GM18502 (cell line): ENCODE measurements around the gene MYO1C.
"Not testable (repeated sequence)": the region's sequence is repeated elsewhere in the genome, so short reads cannot be mapped to it uniquely, and the experiment has no call there.

ENCODE experiments used
- ATAC-seq: cut with Tn5 transposase; IDR thresholded peaks from one replicate; pipeline ENCODE4 v1.9.1; 2021; ENCODE audit warnings: mild to moderate bottlenecking; ENCODE audit not compliant: unreplicated experiment, poor library complexity

The MYO1C gene

GRCh38 chr17:1442187-1442586 is 50.3 kb downstream of the MYO1C start:
- ATAC-seq = no peak

- no peak for ATAC-seq
These were observed 51.6 kb downstream of the MYO1C start for GRCh38 chr17:1440921-1441320.

- no peak for ATAC-seq
These were observed 53.8 kb downstream of the MYO1C start for GRCh38 chr17:1438593-1439083.

- ATAC-seq = no peak
These were observed 57.2 kb downstream of the MYO1C start for GRCh38 chr17:1435326-1435725.

GRCh38 chr17:1434150-1434549 is 58.3 kb downstream of the MYO1C start:
- no peak for ATAC-seq

GRCh38 chr17:1431631-1432104 is 60.8 kb downstream of the MYO1C start:
- ATAC-seq = no peak

- no peak for ATAC-seq
These were observed 68.9 kb downstream of the MYO1C start for GRCh38 chr17:1423456-1424135.

- ATAC-seq = no peak
These were observed 69.6 kb downstream of the MYO1C start for GRCh38 chr17:1422885-1423284.

- ATAC-seq = no peak
These were observed 71.0 kb downstream of the MYO1C start for GRCh38 chr17:1421470-1421869.

- no peak for ATAC-seq
These were observed 71.5 kb downstream of the MYO1C start for GRCh38 chr17:1420981-1421380.

GRCh38 chr17:1420163-1420562 is 72.3 kb downstream of the MYO1C start:
- no peak for ATAC-seq

- not testable (repeated sequence) for ATAC-seq
These were observed 74.0 kb downstream of the MYO1C start for GRCh38 chr17:1418476-1418875.

GRCh38 chr17:1416414-1416813 is 76.1 kb downstream of the MYO1C start:
- ATAC-seq = no peak

GRCh38 chr17:1414634-1415033 is 77.9 kb downstream of the MYO1C start:
- ATAC-seq = no peak
